HPDE6-E6E7 (cell line): ENCODE data around the gene MDH1.
"Not testable (repeated sequence)": the region's sequence is repeated elsewhere in the genome, so short reads cannot be mapped to it uniquely, and the experiment has no call there.

ENCODE experiments used
- DNase-seq: peaks from one replicate; pipeline ENCODE4 v3.0.0; 2011; ENCODE audit warnings: missing footprints; ENCODE audit errors: extremely low spot score

The MDH1 gene

GRCh38 chr2:63589148-63589958 is 590 bp downstream of the MDH1 start:
- peak; percentile 10 for DNase-seq

DNA sequence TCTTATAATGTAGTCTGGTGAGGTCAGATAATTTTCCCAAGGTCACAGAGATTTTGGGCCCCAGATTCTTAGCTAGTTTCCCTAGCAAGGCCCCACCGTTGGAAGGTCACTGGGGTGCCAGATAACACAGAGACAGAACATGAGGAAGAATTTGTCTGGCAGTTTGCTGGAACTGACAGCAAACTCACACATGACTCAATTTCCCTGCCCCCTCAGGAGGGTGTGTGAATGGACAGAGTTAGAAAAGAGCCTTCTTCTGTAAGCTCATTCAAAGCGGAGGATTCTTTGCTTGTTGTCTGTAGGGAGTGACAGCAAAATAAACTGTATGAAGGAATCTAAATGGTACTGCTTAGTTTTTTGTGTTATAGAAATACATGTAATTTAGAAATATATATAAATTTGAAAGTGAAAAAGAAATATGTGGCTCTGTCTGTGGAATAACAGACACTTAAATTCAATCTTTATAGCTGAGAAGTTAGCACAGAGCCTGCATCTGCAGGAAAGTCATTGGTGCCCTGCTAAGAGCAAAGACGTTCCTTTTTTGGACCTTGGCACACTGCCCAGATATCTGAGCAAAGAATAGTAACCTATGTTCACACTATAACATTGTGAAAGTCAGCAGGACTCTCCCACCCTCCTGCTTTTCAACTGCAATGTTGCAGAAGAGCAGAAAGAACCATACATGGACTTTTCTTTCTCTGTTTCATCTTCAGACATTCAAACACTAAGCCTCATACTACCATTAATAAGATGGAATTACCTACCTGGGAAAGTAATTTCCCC is 2.1 kb downstream of the MDH1 start:
- no peak for DNase-seq

DNA sequence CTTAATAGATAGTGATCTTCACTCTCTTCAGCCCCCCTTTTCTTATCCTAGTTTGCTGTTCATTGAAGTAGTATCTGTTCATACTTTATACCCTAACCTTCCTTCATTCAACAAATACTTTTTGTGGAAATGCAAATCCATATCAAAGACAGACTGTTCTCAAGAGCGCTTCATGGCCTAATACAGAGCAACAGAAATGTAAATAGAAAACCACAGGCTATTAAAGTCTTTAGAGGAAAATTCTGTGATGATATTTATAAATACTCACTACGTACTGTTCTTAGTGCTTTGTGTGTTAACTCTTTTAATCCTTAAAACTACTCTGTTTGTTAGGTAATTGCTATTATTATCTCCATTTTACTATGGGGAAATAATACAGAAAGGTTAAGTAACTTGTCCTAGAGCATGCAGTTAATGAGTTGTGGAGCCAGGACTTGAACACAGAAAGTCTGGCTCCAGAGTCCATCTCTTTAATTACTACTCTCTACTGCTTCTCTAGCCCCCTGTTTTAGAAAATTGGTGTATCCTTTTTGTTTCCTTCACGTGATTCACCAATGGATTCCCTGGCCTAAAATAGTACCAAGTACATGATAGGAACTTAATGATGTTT is 2.9 kb downstream of the MDH1 start:
- no peak for DNase-seq

- DNase-seq = no peak
Observed at GRCh38 chr2:63594660-63595059, 5.9 kb downstream of the MDH1 start.

DNA sequence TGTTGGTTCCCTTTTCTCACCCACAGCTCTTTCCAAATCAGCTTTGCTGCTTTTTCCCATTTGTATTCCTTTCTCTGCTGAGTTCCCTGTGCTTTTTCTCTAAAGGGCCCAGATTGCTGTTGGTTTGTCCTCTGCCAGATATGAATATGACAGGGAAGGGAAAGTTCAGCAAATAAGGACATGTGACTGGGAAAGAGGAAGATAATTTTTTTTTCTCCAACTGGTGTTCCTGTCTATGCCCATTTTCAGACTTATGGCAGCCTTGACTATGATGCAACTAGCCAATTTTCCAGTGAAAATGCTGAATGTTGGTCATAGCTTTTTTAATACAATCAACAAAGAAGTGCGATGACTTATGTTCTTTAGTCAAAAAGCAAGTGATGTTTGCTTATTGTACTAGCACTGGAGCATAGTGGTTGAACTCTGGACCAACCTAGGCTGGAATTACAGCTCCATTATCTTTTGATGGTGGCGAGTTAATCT is 7.7 kb downstream of the MDH1 start:
- no peak for DNase-seq

GRCh38 chr2:63598981-63599380 is 10.2 kb downstream of the MDH1 start:
- DNase-seq = no peak

GRCh38 chr2:63600881-63601460 is 12.2 kb downstream of the MDH1 start:
- no peak for DNase-seq

- DNase-seq = no peak
Observed at GRCh38 chr2:63604666-63605065, 15.9 kb downstream of the MDH1 start.

GRCh38 chr2:63608865-63609264 is 20.1 kb downstream of the MDH1 start:
- DNase-seq = not testable (repeated sequence)

GRCh38 chr2:63610525-63610924 is 21.8 kb downstream of the MDH1 start:
- DNase-seq = no peak

DNA sequence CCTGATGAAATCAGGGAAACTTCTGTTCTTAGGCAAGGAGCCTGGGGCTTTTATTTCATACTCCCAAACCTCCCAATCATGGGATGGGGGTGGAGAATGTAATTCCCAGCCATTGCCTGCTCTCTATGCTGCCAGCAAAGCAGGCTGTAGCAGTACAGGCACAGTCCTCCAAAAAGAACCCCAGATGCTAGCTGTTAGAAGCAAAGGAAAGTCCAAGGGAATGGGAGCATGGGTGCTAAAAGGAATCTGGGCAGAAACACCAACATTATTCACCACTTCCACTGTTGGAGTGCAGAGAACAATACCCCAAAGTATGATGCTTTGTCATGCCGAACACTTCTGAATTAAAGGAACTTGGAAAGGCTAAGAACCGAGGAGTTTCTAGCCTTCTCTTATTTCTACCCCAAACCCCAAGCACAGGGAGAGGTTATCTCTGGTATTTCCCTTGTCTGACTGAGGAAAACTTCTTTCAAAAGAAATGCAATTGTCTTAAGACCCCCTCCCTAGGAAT is 24.7 kb downstream of the MDH1 start:
- no peak for DNase-seq

DNA sequence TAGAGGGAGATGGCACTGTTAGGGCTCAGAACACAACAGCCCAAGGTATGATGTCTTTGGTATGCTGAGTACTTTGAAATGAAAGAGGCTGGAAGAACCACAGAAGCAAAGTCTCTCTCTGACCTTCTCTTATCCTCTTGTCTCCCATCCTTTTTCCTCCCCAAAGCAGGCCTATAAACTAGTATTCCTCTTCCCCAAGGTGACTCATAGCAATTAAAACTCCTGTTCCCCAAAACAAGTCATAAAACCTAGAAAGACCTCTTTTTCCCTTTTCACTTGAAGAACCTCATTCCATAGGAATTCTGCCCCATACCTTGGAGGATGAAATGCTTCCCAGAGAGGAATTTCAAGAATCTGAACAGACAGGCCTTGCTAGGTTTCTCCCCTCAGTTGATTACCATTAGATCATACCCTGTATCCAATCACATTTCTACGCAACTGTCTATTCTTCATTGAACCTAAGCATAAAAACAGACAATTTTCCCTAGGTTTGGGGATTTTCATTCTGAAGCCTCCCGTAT is 25.7 kb downstream of the MDH1 start:
- no peak for DNase-seq

- DNase-seq = peak; percentile 44
Observed at GRCh38 chr2:63614983-63615945, 26.5 kb downstream of the MDH1 start.

GRCh38 chr2:63617366-63617765 is 28.6 kb downstream of the MDH1 start:
- DNase-seq = no peak

DNA sequence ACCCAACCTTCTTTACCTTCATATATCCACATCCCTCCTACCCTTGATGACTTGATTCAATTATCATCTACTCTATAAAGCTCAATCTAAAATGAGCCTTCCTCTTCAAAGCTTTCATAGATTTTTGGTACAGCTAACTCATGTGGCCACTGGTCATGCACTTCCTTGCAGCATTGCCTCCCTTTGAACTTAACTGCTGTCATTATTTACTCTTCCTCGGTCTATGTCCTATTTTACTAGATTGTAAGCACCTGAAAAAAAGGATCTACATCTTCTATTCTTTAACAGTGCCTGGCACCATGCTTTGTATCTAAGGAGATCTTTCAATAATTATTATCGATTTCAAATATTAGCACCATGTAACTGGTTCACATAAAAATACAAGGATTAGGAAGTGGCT is 30.6 kb downstream of the MDH1 start:
- no peak for DNase-seq

GRCh38 chr2:63622751-63623150 is 34.0 kb downstream of the MDH1 start:
- DNase-seq = no peak

- not testable (repeated sequence) for DNase-seq
Observed at GRCh38 chr2:63623763-63624162, 35.0 kb downstream of the MDH1 start.

GRCh38 chr2:63627866-63628265 is 39.1 kb downstream of the MDH1 start:
- no peak for DNase-seq

- no peak for DNase-seq
Observed at GRCh38 chr2:63628403-63628942, 39.7 kb downstream of the MDH1 start.

DNA sequence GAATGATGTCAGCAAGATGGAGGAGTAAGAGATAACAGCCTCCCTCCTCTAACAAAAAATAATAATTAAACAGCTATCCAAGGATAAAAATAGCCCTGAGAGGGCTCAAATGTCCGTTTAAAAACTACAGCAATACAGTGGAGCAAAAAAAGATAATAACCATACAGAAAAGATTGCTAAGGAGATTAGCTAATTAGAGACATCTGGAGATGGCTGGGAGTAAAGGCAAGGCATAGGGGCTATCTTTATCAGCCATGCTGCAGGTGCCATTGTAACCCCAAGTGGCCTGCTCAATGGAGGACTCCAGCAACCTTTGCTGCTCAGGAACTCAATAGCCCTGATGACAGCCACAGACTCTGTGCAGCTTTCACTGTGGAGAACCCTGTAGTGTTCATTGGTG is 42.7 kb downstream of the MDH1 start:
- no peak for DNase-seq
